ENCODE measurements around the gene FZD2.

FZD2 gene

DNA sequence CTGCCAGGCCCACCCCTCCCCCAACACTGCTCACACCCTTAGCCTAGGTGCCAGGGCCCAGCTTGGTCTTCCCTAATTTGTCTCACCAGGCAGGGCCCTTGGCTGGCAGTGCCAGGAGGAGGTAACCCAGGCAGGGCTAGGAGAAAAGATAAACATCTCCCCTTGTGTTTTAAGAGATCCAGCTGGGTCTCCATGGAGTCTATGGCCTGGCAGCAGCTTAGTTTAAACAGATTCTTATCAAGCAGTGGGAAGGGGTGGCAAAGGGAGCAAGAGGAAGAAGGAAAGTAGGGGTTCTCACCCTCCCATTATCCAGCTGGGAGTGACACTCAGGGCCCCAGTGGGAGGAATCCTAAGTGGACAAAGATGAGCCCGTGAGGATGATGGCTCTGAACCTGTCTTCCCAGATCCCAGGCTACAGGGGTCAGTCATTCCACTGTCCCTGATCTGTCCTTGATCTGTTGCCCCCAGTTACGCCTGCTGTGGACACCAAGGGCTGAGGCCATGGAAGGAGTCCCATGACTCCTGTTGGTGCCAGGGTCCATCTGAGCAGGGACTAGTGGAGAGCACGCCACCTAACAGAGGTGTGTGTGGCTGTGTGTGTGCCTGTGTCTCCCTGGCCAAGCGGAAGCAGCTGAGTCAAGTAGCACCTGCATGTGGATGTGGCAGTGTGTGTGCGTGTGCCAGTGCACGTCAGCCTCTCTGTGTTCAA is 51.6 kb downstream of the FZD2 start:
- DNase-seq, result no peak

- DNase-seq, result no peak
Observed at GRCh38 chr17:44610331-44610730, 53.0 kb downstream of the FZD2 start.

Data from GF-D8 (cell line).